Measurements from ENCODE around the gene OR2T10. TPM values are rescaled to one million over a fixed set of nuclear protein-coding genes. Genes with fewer than 3 reads are reported as not detected.

The OR2T10 gene
- total and polyA plus RNA-seq, 2 of the 4 experiments (the other 2 are of a cell fraction), result not detected

GRCh38 chr1:248618878-248619277, 21.4 kb upstream of the OR2T10 start:
- intact Hi-C loops (cut with micrococcal nuclease), result no loop called here
- Histone ChIP-seq H4K5ac (ENCODE audit: low read depth, low read length) (no peak overlapping the region), H2BK120ac (ENCODE audit: low read depth, low read length) (no peak overlapping the region), H3K27ac (ENCODE audit: insufficient read depth, low read length) (no peak overlapping the region), H3K14ac (replicated peaks; ENCODE audit: low read depth, low read length) (no peak overlapping the region), H2BK5ac (ENCODE audit: low read depth, low read length, poor library complexity, severe bottlenecking) (no peak overlapping the region), H3K4me1 (ENCODE audit: control insufficient read depth, insufficient read depth, low read length) (no peaks in the 10 kb centered on the region), H3K9me3 (ENCODE audit: control insufficient read depth, insufficient read depth, low read length) (no peaks in the 10 kb centered on the region), H3K4me2 (ENCODE audit: low read depth, low read length) (no peak overlapping the region), H2AK5ac (ENCODE audit: low read depth, low read length) (no peak overlapping the region), H4K20me1 (ENCODE audit: insufficient read depth, low read length) (no peaks in the 10 kb centered on the region), H3K4ac (ENCODE audit: low read depth, low read length) (no peak overlapping the region), H3K56ac (ENCODE audit: extremely low read depth, insufficient read depth, low read length) (no peak overlapping the region), H2BK20ac (ENCODE audit: low read depth, low read length) (no peak overlapping the region), H3K4me3 (ENCODE audit: insufficient read depth, low read depth, low read length) (no peak overlapping the region), H2BK15ac (ENCODE audit: low read depth, low read length) (no peak overlapping the region), H3K27me3 (ENCODE audit: control insufficient read depth, insufficient read depth, low read length) (no peaks in the 10 kb centered on the region), H3K18ac (ENCODE audit: low read depth, low read length) (no peak overlapping the region), H3K23ac (ENCODE audit: low read depth, low read length) (no peak overlapping the region), H3K36me3 (ENCODE audit: control insufficient read depth, insufficient read depth, low read length) (no peaks in the 10 kb centered on the region), H3K9ac (ENCODE audit: low read depth, low read length) (no peak overlapping the region), H3K9me1 (ENCODE audit: insufficient read depth, low read length) (no peaks in the 10 kb centered on the region), H4K91ac (ENCODE audit: insufficient read depth, low read depth, low read length) (no peak overlapping the region), H2AK9ac (replicated peaks; ENCODE audit: low read depth, low read length, poor library complexity) (no peak overlapping the region), H3K79me1 (ENCODE audit: low read depth in 1 of 2, low read length in 2 of 2) (no peaks in the 10 kb centered on the region), H4K8ac (ENCODE audit: low read depth in 2 of 2, low read length in 2 of 2) (no peak overlapping the region), H2AFZ (replicated peaks; ENCODE audit: low read length, poor library complexity) (no peak overlapping the region)
- ChIA-PET CTCF (no interaction called here), POLR2A (ENCODE audit: unreplicated experiment) (no interaction called here)
- ATAC-seq (ENCODE audit: low read depth) (no peak), DNase-seq (peak; percentile 0)
- in situ Hi-C loops (cut with MboI; ENCODE audit: low sequenced_read_pairs), result no loop called here
- dilution Hi-C loops (cut with HindIII; ENCODE audit: low sequenced_read_pairs, unreplicated experiment), result no loop called here
- no CpG with 5 or more reads among the region's 3 CpGs for WGBS, 2 experiments (ENCODE audit: extremely low coverage in 2 of 2, insufficient read length in 1 of 2)
- BruUV-seq (replicated peaks), result no TSS peak
- TF ChIP-seq RCOR1 (IDR thresholded peaks at IDR 0.05; ENCODE audit: insufficient replicate concordance, low read length) (no peak), CEBPB (IDR thresholded peaks at IDR 0.05; ENCODE audit: low read depth, low read length) (no peak), CHD1 (IDR thresholded peaks at IDR 0.05; ENCODE audit: low read depth, low read length) (no peak), CTCF (conservative IDR thresholded peaks at IDR 0.05; ENCODE audit: low read depth, low read length) (peak; percentile 36; the same call in 1 of the 2 replicates)

All from IMR-90 (cell line).